GM12878 (cell line): ENCODE data around the gene ATF6B. TPM values are rescaled to one million over a fixed set of nuclear protein-coding genes. Genes with fewer than 3 reads are reported as not detected.

Experiments used
- ATAC-seq: fragments of 200-7000 bp; cut with Tn5 transposase; 3 replicates; pipeline ENCODE4 v1.9.1; 2020; ENCODE audit warnings: mild to moderate bottlenecking, moderate library complexity
- BruUV-seq: library from RNA; stranded (reverse); fragments of 400-500 nt; replicated peaks from 2 replicates; lab custom pipeline; 2021; lab: Mats Ljungman, UMichigan
- CTCF ChIA-PET: fragments of 300-600 bp; sonication (Branson Sonifier 250); formaldehyde crosslinking; extraction: SDS; loops from one replicate; lab custom pipeline; 2021; ENCODE audit warnings: inconsistent platforms; lab: Yijun Ruan, JAX
- POLR2A ChIA-PET: fragments of 350-600 bp; formaldehyde crosslinking; extraction: SDS; loops from one replicate; lab custom pipeline; 2021; ENCODE audit warnings: inconsistent platforms; lab: Charles Lee
- RAD21 ChIA-PET: fragments of 300-600 bp; sonication (Branson Sonifier 250); formaldehyde crosslinking; loops from one replicate; lab custom pipeline; 2023; ENCODE audit warnings: antibody characterized with exemption; ENCODE audit not compliant: unreplicated experiment; lab: Charles Lee
- SMC1A ChIA-PET: fragments of 300-600 bp; sonication (Branson Sonifier 250); formaldehyde crosslinking; loops from one replicate; lab custom pipeline; 2023; ENCODE audit not compliant: unreplicated experiment, uncharacterized antibody; lab: Charles Lee
- DNase-seq: peaks from one replicate; pipeline ENCODE4 v3.0.0-alpha.2; 2011; ENCODE audit warnings: low read depth, low spot score
- FAIRE-seq: peaks from 3 replicates; lab custom pipeline; 2011; peaks lifted over from hg19 to GRCh38; lab: Jason Lieb, UNC
- H2AFZ ChIP-seq: 2 replicates; pipeline ENCODE4 v1.6.0; 2011; ENCODE audit warnings: low read depth, low read length, control low read depth; ENCODE audit not compliant: control insufficient read depth
- H3K27ac ChIP-seq: 2 replicates; pipeline ENCODE4 v1.5.1; 2011; ENCODE audit warnings: control low read depth; ENCODE audit not compliant: control insufficient read depth, insufficient read depth
- H3K27me3 ChIP-seq, 2 experiments: replicated peaks in 1 of 2; 2 replicates each; pipeline versions ENCODE4 v1.6.0 to v1.6.1; 2011; ENCODE audit warnings: low read length in 1 of 2; ENCODE audit not compliant: control insufficient read depth in 2 of 2, insufficient read depth in 2 of 2
- H3K36me3 ChIP-seq, 2 experiments: 2 replicates each; pipeline ENCODE4 v1.5.1; 2011; ENCODE audit warnings: low read length in 1 of 2; ENCODE audit not compliant: control insufficient read depth in 2 of 2, insufficient read depth in 2 of 2
- H3K4me1 ChIP-seq: 2 replicates; pipeline ENCODE4 v1.6.1; 2011; ENCODE audit warnings: mild to moderate bottlenecking, low read length, moderate library complexity, mixed read lengths; ENCODE audit not compliant: control insufficient read depth, insufficient read depth
- H3K4me2 ChIP-seq: 2 replicates; pipeline ENCODE4 v1.6.0; 2011; ENCODE audit warnings: control low read depth; ENCODE audit not compliant: control insufficient read depth, insufficient read depth
- H3K4me3 ChIP-seq: fragments of 200-600 bp; sonication (generic); 2 replicates; pipeline ENCODE4 v1.5.1; 2016
- H3K79me2 ChIP-seq: 2 replicates; pipeline ENCODE4 v1.6.0; 2011; ENCODE audit warnings: low read length; ENCODE audit not compliant: control insufficient read depth, insufficient read depth
- H3K9ac ChIP-seq: 2 replicates; pipeline ENCODE4 v1.8.0; 2011; ENCODE audit warnings: low read length, control low read depth, mixed read lengths; ENCODE audit not compliant: control insufficient read depth, insufficient read depth
- H3K9me3 ChIP-seq: replicated peaks from 3 replicates; pipeline ENCODE4 v1.5.1; 2011; ENCODE audit warnings: mild to moderate bottlenecking, low read length; ENCODE audit not compliant: control insufficient read depth, insufficient read depth
- H4K20me1 ChIP-seq: 2 replicates; pipeline ENCODE4 v1.6.0; 2011; ENCODE audit not compliant: control insufficient read depth, insufficient read depth
- ETV6 ChIP-seq, 2 experiments: fragments of 450-650 bp in 1 of 2; IDR thresholded peaks in 1 of 2; conservative IDR thresholded peaks in 1 of 2; 2 replicates each; pipeline ENCODE4 v1.6.1; 2014; ENCODE audit warnings: antibody characterized with exemption in 1 of 2, borderline replicate concordance in 1 of 2, low read depth in 1 of 2, mild to moderate bottlenecking in 1 of 2, moderate library complexity in 1 of 2
- MTA3 ChIP-seq: IDR thresholded peaks from 2 replicates; pipeline ENCODE4 v1.6.1; 2012; ENCODE audit warnings: low read length, inconsistent platforms, borderline replicate concordance
- SREBF2 ChIP-seq: IDR thresholded peaks from 2 replicates; pipeline ENCODE4 v1.6.1; 2012; ENCODE audit warnings: mild to moderate bottlenecking, low read length
- ZNF622 ChIP-seq: fragments of 450-650 bp; IDR thresholded peaks from 2 replicates; pipeline ENCODE4 v1.6.1; 2017; ENCODE audit warnings: mild to moderate bottlenecking, inconsistent platforms
- WGBS: methylation state at CpG from one replicate; pipeline ENCODE4 v1.1.6; 2016; ENCODE audit warnings: low lambda C conversion rate; ENCODE audit not compliant: insufficient replicate concordance, insufficient coverage; ENCODE audit errors: missing lambda C conversion rate; 5-methylcytosine and 5-hydroxymethylcytosine counted together
- in situ Hi-C: fragments of 300-500 bp; cut with MboI; formaldehyde crosslinking; loops from 9 replicates; pipeline ENCODE4 v1.14.3; 2018; ENCODE audit warnings: mixed read lengths
- intact Hi-C: fragments of 100-400 bp; cut with micrococcal nuclease; formaldehyde crosslinking; loops from one replicate; pipeline ENCODE4 v1.14.2; 2022; ENCODE audit not compliant: unreplicated experiment
- polyA plus RNA-seq, 11 experiments: library from polyadenylated mRNA; depleted of rRNA in 4 of 11; unstranded in 6 of 11; stranded (reverse) in 5 of 11; fragments of >200 nt; fragmentation: Nextera tagmentation in 4 of 11; fragmentation: Illumina TruSeq in 1 of 11; extraction: Ambion mirVana in 4 of 11; extraction: Trizol in 1 of 11; gene quantifications; 1 replicate in 1 of 11; 2 replicates in 10 of 11; pipeline versions ENCODE4 v1.2.1 to v1.2.3, GENCODE V29; 2011 to 2016; ENCODE audit warnings: inconsistent platforms in 2 of 11, missing spikeins in 2 of 11, low read depth in 1 of 11
- total RNA-seq, 4 experiments: library from RNA; depleted of rRNA in 3 of 4; stranded (reverse); fragments of >200 nt in 3 of 4; fragmentation: Illumina TruSeq in 1 of 4; extraction: Trizol in 1 of 4; gene quantifications; 2 replicates each; pipeline versions ENCODE4 v1.2.1 to v1.2.3, GENCODE V29; 2013 to 2021
- TF ChIP-seq, protein P1 (sequence below), 3 experiments: IDR thresholded peaks in 2 of 3; conservative IDR thresholded peaks in 1 of 3; 2 replicates each; pipeline ENCODE4 v1.5.1; 2011; ENCODE audit warnings: low read depth in 3 of 3, low read length in 3 of 3, mild to moderate bottlenecking in 3 of 3, control low read depth in 2 of 3, moderate library complexity in 2 of 3, inconsistent platforms in 1 of 3, mixed read lengths in 1 of 3; ENCODE audit not compliant: control insufficient read depth in 2 of 3, insufficient read depth in 1 of 3; ENCODE audit errors: extremely low read depth in 1 of 3

Gene ATF6B
- total and polyA plus RNA-seq, 10 of the 15 experiments (the other 5 are each of a cell fraction or from before 2014, with no cell fraction given) = 13.6 to 83.9 (median 44.0) TPM

DNA sequence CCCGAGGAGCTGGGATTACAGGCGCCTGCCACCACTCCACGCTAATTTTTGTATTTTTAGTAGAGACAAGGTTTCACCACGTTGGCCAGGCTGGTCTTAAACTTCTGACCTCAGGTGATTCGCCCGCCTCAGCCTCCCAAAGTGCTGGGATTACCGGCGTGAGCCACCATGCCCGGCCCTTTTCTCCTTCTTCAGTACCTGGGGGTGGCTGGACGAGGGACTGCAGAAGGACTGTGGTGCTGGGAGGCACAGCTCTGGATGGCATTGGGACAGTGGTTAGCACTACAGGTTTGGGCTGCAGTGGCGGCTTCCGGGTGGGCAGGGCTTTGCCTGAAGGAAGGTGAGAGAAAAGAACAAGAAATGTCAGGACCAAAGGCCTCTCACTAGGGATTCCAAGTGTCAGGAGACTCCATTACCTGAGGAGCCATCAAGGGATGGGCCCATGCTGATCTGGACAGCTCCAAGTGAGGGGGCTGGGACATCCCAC lies 7.4 kb downstream of the ATF6B start:
- H3K9me3 ChIP-seq = no peaks in the 10 kb centered on the region
- no peaks in the 10 kb centered on the region for H3K4me1 ChIP-seq
- H3K4me3 ChIP-seq = no peak overlapping the region
- no peak for FAIRE-seq
- peaks cover 13 to 25% of the 10 kb centered on the region in 2 experiments for H3K36me3 ChIP-seq
- intact Hi-C loops (no loop called here), in situ Hi-C loops (no loop called here)
- no peaks in the 10 kb centered on the region for H3K79me2 ChIP-seq
- POLR2A ChIA-PET = interaction anchor here (0.6 to 0.7 kb wide), 2 partner anchors 10 to 187 kb away, joined by 3 to 7 read pairs; no protein-coding TSS in a partner anchor
- no TSS peak for BruUV-seq
- TF ChIP-seq, protein P1, sequence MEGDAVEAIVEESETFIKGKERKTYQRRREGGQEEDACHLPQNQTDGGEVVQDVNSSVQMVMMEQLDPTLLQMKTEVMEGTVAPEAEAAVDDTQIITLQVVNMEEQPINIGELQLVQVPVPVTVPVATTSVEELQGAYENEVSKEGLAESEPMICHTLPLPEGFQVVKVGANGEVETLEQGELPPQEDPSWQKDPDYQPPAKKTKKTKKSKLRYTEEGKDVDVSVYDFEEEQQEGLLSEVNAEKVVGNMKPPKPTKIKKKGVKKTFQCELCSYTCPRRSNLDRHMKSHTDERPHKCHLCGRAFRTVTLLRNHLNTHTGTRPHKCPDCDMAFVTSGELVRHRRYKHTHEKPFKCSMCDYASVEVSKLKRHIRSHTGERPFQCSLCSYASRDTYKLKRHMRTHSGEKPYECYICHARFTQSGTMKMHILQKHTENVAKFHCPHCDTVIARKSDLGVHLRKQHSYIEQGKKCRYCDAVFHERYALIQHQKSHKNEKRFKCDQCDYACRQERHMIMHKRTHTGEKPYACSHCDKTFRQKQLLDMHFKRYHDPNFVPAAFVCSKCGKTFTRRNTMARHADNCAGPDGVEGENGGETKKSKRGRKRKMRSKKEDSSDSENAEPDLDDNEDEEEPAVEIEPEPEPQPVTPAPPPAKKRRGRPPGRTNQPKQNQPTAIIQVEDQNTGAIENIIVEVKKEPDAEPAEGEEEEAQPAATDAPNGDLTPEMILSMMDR (IDR thresholded peaks at IDR 0.05 in 2 of 3, conservative IDR thresholded peaks at IDR 0.05 in 1 of 3; ENCODE audit: control insufficient read depth in 2 of 3, extremely low read depth in 1 of 3, insufficient read depth in 1 of 3, low read depth in 3 of 3, low read length in 3 of 3) = no peak
- TF ChIP-seq ZNF622 (no peak), MTA3 (no peak), SREBF2 (no peak), ETV6 (conservative IDR thresholded peaks at IDR 0.05 in 1 of 2, IDR thresholded peaks at IDR 0.05 in 1 of 2; ENCODE audit: borderline replicate concordance in 1 of 2, low read depth in 1 of 2) (no peak)
- H3K27me3 ChIP-seq = no peaks in the 10 kb centered on the region
- no peak overlapping the region for H3K4me2 ChIP-seq
- no peak for ATAC-seq
- H4K20me1 ChIP-seq = no peaks in the 10 kb centered on the region; the same call in 1 of the 2 replicates
- 84% methylated on average over 12 of the region's 12 CpGs for WGBS
- CTCF ChIA-PET = no interaction called here
- no peak overlapping the region for H3K27ac ChIP-seq
- no peak for DNase-seq
- SMC1A ChIA-PET = no interaction called here
- H3K9ac ChIP-seq = no peak overlapping the region
- H2AFZ ChIP-seq = no peak overlapping the region
- RAD21 ChIA-PET = no interaction called here
